OCI-LY1 (cell line): Measurements from ENCODE around the gene LMBRD1.

Source experiments
- EZH2 ChIP-seq: fragments of 200-600 bp; sonication (generic), shearing (Covaris generic); IDR thresholded peaks from 2 replicates; pipeline ENCODE4 v1.8.0; 2017; ENCODE audit warnings: borderline replicate concordance, mixed run types, mild to moderate bottlenecking, antibody characterized with exemption, low read length, moderate library complexity, mixed read lengths
- TF ChIP-seq, protein P1 (sequence below): fragments of 200-600 bp; sonication (generic), shearing (Covaris generic); IDR thresholded peaks from 2 replicates; pipeline ENCODE4 v1.5.1; 2017; ENCODE audit warnings: mild to moderate bottlenecking, antibody characterized with exemption, low read length, moderate library complexity, mixed read lengths

DNA sequence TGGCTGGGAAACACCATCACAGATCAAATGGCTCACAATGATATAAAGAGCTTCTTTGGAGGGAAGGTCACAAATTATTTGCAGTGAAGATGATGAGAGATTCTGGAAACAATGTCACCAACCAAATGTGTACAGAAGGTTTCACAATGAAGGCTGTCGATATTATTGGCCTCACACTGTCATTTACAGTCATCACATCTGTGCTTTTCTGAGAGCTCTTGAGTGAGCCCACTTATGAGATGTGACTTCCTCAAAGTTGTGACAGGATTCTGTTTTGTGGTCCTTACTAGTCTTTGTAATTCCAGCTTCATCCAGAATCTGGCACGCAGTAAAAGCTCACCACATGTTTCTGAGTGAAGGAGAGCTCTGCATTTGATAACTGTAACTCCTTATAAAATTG lies 133.6 kb downstream of the LMBRD1 start:
- TF ChIP-seq, protein P1, sequence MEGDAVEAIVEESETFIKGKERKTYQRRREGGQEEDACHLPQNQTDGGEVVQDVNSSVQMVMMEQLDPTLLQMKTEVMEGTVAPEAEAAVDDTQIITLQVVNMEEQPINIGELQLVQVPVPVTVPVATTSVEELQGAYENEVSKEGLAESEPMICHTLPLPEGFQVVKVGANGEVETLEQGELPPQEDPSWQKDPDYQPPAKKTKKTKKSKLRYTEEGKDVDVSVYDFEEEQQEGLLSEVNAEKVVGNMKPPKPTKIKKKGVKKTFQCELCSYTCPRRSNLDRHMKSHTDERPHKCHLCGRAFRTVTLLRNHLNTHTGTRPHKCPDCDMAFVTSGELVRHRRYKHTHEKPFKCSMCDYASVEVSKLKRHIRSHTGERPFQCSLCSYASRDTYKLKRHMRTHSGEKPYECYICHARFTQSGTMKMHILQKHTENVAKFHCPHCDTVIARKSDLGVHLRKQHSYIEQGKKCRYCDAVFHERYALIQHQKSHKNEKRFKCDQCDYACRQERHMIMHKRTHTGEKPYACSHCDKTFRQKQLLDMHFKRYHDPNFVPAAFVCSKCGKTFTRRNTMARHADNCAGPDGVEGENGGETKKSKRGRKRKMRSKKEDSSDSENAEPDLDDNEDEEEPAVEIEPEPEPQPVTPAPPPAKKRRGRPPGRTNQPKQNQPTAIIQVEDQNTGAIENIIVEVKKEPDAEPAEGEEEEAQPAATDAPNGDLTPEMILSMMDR: no peak
- TF ChIP-seq EZH2: no peak
